C4-2B (cell line): ENCODE measurements around the gene KCNAB1.

Source experiments
- ZFX ChIP-seq: fragments of 450-650 bp; IDR thresholded peaks from 2 replicates; pipeline ENCODE4 v1.6.1; 2017
- TF ChIP-seq, protein P1 (sequence below): fragments of 450-650 bp; conservative IDR thresholded peaks from 2 replicates; pipeline ENCODE4 v1.5.1; 2017; ENCODE audit warnings: mild to moderate bottlenecking

DNA sequence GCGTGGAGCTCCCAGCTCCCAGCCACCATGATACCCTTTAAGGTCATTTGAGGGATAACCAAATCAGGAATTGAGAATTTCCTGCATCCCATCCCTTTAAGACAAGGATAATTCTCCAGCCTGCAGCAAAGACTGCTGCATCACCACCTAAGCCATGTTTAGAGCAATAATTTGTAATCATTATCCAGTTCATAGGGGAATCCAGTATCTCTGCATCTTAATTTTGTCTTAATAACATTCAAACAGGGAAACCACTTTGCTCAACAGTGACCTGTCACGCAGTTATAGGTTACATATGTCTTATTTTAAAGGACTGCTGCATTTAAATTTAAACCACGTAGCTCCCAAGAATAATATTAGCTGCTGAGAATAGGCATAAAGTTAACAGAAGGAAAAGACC is 246.2 kb downstream of the KCNAB1 start:
- TF ChIP-seq, protein P1, sequence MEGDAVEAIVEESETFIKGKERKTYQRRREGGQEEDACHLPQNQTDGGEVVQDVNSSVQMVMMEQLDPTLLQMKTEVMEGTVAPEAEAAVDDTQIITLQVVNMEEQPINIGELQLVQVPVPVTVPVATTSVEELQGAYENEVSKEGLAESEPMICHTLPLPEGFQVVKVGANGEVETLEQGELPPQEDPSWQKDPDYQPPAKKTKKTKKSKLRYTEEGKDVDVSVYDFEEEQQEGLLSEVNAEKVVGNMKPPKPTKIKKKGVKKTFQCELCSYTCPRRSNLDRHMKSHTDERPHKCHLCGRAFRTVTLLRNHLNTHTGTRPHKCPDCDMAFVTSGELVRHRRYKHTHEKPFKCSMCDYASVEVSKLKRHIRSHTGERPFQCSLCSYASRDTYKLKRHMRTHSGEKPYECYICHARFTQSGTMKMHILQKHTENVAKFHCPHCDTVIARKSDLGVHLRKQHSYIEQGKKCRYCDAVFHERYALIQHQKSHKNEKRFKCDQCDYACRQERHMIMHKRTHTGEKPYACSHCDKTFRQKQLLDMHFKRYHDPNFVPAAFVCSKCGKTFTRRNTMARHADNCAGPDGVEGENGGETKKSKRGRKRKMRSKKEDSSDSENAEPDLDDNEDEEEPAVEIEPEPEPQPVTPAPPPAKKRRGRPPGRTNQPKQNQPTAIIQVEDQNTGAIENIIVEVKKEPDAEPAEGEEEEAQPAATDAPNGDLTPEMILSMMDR = no peak
- TF ChIP-seq ZFX = no peak
